Measurements from ENCODE around the gene AGPS.
"Not testable (repeated sequence)": the region's sequence is repeated elsewhere in the genome, so short reads cannot be mapped to it uniquely, and the experiment has no call there.

The AGPS gene

DNA sequence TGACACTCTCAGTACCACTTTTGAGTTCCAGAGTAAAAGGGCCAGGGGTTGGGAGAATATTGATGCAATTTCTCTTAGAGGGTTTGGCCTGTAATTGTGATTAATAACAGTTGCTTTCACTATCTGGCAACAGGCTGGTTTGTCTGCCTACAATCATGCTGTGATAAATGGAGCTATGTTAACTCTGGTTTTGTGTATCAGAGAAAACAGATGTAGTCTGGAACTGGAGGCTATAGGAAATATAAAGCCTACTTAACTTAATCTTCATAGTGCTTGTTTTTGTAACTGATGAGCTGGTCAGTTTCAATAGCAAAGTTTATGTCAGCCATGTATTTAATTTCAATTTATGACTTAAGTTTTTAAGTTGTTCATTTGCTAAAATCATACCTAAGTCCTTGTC, 138.0 kb downstream of the AGPS start:
- DNase-seq (ENCODE audit: low read depth): no peak

DNA sequence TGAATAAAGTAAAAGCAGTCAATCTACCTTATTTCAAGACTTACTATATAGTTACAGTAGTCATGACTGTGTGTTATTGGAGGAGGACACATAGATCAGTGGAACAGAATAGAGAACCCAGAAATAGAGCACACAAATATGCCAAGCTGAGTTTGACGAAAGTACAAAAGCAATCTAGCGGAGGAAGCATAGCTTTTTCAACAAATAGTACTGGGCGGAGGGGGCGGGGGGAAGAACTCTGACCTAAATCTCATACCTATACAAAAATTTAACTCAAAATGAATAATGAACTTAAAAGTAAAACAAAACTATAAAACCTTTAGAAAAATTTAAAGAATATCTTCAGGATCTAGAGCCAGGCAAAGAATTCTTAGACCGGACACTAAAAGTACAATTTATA, 139.1 kb downstream of the AGPS start:
- DNase-seq (ENCODE audit: low read depth): no peak

DNA sequence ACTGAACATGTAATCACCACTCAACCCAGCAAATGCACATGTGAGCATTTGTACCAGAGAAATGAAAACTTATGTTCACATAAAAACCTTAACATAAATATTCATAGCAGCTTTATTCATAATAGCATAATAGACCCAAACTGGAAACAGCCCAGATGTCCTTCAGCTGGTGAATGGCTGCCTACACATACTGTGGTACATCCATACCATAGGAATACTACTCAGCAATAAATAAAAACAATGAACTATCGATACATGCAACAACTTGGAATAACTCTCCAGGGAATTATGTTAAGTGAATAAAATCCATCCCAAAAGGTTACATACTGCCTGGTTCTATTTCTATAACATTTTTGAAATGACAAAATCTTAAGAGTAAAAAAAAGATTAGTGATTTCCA, 140.0 kb downstream of the AGPS start:
- DNase-seq (ENCODE audit: low read depth): no peak

DNA sequence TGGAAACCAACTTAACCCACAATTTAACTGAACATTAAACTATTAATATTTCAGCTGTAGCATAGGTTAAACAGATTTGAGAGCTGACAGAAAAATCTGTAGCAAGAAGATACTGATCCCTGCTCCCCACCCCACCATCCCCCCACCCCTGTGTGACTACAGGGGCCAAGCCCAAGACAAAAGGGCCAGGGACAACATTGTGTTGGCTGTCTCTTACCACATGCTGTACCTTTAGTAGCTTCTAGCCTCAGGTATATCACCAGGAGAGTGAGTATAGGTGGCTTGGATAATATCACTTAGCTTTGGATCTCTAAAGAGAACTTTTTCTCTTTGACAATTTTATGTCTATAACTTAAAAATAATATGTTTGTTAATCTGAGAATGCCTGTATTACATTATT, 140.7 kb downstream of the AGPS start:
- no peak for DNase-seq (ENCODE audit: low read depth)

DNA sequence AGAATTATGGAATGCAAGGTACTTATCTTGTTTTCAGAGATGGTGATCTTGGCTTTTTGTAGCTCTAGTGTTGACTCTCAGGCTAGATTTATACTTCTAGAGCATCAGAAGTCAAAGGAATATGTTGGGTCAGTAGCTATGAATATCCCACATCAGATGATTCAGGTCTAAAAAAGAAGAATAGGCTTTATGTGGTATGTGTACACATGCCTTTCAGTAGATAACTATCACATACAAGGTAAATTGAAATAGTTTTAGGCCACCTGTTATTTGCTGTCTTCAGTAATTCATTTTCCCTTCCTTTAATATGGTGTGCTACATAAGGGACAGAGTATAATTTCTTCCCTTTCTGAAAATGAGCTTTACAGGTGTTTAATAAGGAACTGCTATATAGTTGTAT, 142.4 kb downstream of the AGPS start:
- DNase-seq (ENCODE audit: low read depth): no peak

DNA sequence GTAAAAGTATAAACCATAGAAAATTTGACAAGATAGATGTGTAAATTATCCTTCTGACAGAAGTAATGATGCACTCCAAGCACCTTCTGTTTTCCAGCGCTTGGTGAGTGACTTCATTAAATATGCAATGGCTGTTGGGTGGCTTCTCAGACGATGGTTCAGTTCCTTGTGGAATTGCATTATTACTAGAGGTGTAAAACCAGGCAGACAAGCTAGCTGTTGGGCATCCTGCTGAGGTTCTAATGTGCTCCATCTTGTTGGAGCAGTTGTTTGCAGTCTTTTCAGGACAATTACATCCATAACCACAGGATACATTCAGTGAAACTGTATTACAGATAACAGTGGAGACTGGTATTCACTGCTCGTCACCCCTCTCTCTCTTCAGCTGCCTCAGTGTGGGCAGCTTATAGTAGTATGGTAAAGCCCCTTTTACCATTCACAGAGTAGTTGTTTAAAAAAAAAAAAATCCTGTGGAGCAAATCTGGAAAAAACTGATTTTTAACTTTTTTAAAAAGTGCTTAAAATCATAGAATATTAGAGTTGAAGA, 143.5 kb downstream of the AGPS start:
- DNase-seq (ENCODE audit: low read depth): no peak

DNA sequence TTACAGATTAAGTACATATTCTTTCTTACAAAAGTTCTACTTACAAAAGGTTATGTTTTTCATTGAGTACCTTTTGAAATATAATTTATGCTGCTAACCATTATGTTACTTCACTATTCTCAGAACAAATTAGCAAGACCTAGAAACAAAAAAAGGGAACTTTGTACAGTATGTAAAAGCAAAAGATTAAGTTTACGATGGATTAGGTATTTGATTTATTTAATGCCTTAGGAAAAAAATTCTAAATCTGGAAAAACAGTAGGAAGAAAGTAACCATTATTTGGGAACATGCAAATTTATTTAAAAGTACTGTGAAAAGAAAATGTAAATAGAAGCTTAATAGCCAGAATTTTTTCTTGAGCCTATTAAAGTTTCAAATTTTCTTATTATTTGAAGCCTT, 144.6 kb downstream of the AGPS start:
- no peak for DNase-seq (ENCODE audit: low read depth)

DNA sequence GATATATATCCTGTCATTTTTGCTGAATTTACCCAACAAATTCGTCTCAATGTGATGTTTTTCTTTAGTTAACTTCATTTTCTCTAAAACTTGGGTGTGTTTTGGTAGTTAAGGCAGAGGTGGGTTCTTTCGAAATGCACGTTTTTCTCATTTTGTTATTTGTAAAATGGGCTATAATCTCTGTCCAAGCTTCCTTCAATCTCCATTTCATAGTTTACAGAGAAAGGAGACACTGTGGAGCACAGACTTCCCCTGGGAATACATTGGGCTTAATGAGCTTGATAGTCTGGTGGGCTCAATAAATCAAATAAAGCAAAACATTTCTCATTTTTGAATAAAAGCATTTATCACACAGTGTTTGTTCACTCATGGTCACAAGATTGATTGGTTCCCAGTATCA, 145.1 kb downstream of the AGPS start:
- DNase-seq (ENCODE audit: low read depth): no peak

DNA sequence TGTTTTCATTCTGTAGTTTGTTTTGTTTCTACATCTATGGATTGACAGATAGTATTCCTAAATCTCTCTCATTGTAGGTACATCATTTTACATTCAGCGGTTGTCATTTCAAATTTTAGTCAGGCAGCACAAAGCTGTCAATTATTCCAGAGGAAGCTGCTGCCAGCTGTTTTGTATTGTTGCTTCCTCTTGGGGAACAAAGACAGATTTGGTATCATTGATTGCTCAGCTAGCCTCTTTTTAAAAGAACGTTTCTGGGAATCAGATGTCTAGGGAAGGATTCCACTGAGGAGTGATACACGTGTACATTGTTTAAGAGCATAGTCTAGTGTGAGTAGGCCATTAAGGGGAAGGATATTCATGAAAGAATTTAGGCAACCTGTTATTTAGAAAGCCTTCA, 145.8 kb downstream of the AGPS start:
- no peak for DNase-seq (ENCODE audit: low read depth)

DNA sequence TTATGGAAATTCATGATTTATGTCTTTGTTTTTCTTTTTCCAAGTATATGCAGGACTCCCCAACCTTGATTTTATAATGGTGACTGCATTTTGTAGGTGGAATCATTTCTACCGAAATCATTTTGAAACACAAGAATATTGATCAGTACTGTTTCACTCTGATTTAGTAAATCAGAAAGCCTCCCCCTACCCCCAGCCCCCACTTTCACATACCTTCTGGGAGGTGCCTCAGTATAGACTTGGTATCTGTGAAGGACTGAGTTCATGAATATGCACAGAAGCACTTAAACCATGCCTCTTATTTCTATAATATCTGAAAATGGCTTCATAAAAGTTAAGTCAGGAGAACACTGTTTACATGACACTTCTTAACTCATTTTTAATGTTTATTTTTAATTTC, 147.7 kb downstream of the AGPS start:
- no peak for DNase-seq (ENCODE audit: low read depth)

DNA sequence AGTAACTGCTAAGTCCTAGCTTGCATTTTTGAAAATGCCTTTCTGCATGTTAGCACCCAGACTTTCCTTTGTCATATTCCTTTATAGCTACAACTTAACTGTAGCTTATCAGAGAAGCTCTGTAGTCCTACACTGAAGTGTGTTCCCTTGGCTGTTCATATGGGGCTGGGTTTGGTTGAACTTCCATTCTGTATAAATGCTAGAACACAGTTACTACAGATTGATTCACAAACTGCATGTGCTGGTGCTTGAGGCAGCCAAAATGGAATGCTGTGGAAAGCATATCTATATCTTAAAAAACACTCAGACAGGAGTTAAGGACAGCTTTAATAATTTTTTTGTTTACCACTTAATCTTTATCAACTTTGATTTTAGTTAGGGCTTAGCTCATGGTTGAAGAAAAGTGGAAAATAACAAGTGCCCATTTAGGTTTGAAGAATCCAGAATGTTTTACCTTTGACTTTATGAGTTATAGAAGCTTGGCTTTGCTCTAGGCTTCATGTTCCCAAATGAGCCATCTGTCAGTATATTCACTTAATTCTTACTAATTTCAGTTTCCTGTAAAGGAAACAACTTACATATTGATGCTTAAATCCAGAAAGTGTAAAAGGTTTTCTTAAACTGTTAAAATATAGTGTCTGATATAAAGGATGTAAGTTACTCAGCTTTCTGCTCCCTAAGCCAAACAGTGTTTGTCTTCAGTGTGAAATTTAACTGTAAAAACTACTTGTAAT, 148.9 kb downstream of the AGPS start:
- DNase-seq (ENCODE audit: low read depth): no peak

DNA sequence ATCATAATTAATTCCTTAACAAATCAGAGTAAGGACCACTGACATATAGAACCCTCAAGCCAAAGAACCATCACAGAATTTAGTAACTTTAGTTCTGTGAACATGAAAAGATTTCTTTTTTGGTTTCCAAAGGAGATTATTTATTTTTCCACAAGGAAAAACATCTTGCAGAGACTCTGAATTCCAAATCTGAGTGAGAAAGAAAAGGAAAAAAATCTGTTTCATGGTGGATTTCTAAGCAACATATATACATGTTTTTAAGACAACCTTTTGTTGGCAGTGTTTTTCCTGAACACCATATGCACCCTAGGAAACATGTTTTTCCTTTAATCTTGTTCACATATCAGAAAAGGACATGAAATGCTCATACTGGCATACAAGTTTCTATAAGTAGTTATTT, 149.8 kb downstream of the AGPS start:
- DNase-seq (ENCODE audit: low read depth): no peak

DNA sequence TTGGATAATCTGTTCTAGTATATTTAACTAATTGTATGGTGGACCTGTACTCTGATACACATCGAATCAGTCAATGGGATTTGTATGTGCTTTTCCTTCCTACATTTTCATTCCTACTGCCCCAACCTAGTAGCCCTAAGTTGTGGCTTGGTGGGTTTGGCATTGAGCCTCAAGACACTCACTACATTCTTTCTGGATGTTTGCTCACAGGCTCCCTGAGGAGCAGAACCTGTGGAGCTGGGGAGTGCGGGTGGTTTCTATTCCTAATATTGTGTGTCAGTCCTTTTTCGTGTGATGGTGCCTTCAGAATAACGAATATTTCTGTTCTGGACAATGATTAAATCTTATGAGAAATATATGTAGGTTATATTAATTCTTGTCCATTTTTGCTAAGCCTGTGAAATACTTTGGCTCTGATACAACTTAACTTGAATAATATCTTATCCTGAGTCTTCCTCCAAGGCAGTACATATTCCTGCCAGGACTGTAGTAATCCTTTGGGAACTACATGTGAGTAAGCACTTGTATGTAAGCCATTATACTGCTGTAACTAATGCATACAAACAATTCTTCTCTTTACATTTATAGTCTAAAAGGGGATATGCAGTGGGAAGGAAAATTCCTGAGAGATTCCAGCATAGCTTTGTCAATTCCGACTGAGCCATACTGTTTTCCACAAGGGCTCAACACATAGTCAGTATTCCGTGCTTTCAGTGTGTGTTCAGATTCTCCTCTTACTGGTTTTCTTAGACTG, 150.6 kb downstream of the AGPS start:
- peak; percentile 77 for DNase-seq (ENCODE audit: low read depth)

DNA sequence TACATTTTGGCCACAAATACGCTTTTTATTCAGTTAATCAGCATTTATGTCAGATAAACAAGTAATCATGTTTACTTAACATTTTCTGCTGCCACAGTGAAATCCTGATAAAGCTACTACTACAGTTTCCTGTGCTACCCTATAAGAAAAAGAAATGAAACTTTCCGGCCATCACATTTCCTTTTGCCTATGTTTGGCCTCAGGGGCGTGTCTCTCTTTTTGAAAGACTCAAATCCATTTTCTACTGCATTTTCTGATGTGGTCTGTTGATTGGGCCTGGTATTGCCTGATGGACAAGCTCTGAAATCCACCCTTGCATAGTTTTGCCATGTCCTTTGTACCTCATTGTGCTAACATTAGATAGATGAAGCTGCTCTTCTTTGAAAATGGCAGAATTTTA, 152.6 kb downstream of the AGPS start:
- no peak for DNase-seq (ENCODE audit: low read depth)

DNA sequence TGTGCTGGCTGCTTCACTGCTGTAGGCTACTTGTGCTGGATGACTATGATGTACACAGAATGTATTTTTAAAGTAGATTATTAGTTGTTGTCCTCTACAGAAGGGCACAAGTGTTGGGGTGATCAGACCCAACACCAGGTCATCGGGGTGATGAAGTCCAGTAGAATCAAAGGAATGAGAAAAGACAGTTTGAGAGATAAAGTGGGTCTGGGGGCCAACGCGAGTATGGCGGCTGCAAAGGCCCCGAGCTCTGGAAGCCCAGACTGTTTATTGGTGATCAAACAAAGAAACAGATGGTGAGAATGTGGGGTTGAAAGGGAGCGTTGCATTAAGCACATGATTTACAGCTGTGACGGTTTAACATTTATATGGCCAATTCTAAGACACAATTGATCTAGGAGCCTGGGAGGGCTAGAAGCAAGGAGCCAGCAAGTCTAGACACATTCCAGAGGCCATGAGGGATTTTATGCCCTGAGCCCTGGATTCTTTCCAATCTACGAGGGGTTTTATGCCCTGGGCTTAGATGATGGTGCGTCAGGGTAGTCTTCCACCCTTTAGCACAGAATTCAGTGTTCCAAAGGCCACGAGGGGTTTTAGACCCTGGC, 153.5 kb downstream of the AGPS start:
- DNase-seq (ENCODE audit: low read depth): no peak

DNA sequence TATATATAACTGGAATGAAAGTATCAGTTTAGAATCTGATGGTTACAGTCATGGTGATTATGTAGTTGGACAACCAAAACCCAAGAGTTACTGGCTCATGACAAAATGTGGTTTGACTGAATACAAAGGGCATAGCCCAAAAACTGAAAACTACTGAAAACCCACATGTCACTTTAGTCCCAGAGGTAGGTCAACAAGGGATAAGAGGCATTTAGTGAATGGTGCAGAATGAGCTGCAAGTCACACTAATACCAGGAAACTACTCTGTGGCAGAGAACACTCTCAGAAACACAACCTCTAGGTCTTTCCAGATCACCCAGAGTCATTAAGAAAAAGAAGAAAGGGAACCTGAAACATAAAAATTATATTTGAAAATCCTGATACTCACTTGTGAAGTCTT, 154.5 kb downstream of the AGPS start:
- DNase-seq (ENCODE audit: low read depth): no peak

DNA sequence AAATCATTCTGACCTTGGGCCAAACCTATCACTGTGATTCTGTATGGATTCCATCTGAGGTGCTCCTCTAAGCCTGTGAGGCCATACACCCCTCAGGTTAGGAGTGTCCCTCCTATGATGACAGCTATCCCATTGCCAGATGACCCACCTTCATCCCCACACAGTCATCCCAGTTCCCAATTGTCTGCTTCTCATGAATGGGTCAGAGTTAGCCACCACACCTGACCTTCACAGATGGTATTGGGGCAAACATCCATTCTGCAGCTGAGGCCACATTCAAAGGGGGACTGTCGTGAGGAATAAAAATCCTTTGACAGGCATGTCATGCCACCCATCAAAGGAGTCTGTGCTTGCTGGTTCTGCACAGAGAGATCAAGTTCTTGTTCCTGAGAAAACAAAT, 155.2 kb downstream of the AGPS start:
- no peak for DNase-seq (ENCODE audit: low read depth)

DNA sequence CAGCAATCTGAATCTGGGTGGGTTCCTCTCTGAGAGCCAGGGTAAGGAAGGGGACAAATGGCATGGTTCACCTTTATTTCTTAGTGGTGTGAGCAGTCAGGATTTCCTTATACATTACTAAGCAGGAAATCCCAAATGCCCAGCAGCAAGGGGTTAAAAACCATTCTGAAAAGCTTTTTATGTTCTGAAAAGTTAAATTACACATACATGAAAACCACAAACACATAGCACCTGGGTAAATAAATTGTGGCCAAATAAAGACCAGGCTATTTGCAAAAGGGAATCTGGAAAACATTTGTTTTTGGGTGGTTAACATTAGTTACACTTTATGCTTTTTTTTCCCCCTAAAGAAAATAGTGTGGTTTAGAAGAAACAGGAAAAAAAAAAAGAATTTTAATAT, 156.1 kb downstream of the AGPS start:
- no peak for DNase-seq (ENCODE audit: low read depth)

DNA sequence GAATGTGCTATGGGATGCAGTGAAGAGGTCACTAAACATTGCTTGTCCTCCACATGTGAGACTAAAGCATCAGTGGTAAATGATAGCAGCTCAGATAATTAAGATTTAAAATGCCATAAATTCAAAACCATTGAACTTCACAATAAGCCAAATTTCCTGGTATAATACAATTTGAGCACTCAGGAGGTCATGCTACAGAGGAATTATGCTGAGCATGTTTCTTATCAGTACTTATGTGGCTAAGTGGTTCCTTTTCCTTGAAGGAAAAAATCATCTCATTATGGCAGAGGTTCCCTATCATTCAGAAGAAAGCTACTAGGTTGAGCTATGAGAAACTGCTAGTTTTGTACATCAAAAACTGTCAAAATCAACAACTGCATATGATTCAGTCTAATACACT, 156.6 kb downstream of the AGPS start:
- no peak for DNase-seq (ENCODE audit: low read depth)

DNA sequence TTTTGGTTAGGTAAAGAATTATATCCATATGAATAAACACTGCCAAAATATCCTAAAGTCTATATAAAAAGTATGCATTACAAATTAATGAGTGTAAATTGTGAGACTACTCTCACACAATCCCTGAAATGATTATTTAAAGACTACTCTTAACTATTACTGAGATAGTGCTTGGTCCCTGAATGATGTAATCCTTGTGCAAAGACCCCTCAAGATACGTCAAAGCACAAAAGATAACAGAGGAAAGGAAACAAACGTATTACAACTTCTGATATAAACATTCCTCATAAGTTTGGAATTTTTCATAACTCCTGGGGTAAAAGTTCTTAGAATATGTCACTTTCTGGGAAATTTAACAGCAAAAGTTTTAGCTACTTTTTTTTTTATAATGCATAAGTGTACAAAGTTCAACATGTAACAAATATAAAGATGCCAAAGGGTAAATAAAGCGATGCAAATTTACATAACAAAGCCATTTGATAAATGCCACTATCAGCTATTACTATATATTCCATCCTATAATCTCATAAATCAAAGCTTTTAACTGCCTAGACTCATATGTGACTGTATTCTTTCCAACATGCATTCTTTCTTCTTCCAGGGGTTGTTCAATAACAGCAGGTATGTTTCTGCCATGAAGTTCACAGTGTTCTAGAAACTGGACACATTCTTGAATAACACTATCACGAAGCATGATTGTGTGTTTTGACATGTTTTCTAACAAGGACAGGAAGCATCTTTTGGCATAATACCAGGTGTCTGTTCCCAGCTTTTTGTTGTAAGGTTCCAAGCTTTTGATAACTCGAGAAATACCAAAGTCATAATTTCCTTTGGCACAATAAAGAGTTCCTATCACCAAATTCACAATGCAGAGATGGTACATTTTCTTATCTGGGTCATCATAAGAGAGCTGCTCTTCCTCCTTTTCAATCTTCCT, 158.0 kb downstream of the AGPS start:
- no peak for DNase-seq (ENCODE audit: low read depth)

DNA sequence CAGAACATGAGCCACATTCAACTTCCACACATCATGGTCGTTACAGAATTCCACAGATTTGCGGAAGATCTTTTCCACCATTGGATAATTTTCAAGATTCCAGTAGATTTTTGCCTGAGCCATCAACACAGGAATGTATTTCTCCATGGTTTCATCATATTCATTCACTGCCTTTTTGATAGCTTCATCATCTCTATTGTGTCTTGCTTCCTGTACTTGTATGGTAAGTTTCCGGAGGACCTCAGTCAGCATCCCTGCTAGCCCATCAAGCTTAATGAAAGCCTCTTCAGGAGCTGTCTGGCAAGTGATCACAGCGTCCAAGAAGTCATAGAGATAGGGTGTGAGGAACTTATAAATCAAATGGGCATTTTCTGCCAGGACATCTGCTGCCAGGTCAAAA, 158.8 kb downstream of the AGPS start:
- not testable (repeated sequence) for DNase-seq (ENCODE audit: low read depth)

DNA sequence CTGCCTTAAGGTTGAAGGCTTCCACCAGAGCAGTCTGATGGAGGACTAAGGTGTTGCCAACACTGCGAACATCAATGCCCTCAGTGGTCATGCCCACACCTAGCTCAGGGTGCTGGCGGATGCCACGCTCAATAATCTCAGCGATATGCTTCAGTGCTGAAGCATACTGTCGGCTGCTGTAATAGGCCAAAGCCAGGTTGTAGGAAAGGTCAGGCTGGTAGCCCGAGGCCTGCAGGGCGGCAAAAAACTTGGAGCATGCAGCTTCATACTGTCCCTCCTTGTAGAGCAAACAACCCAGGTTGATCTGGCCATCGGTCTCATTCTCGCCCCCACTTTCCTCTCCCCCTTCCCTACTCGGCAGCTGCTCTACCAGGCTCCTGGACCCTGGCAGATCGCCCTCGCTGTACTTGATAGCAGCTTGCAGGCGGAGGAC, 159.4 kb downstream of the AGPS start:
- no peak for DNase-seq (ENCODE audit: low read depth)

Measured in HS-5 (cell line).